Smooth muscle cell (in vitro differentiated cells): ENCODE data around the gene BCL7A. TPM values are rescaled to one million over a fixed set of nuclear protein-coding genes. Genes with fewer than 3 reads are reported as not detected.

Source experiments
- DNase-seq: peaks from one replicate; lab custom pipeline; 2025; ENCODE audit not compliant: unreplicated experiment; lab: John Stamatoyannopoulos, UW
- H2AFZ ChIP-seq: fragments of 200-600 bp; sonication (generic); 2 replicates; pipeline ENCODE4 v1.6.0; 2016; ENCODE audit warnings: antibody characterized with exemption, low read depth, mild to moderate bottlenecking
- H3F3A ChIP-seq: fragments of 200-600 bp; sonication (generic); 2 replicates; pipeline ENCODE4 v1.6.0; 2017; ENCODE audit warnings: antibody characterized with exemption, low read depth
- H3K27ac ChIP-seq: fragments of 200-600 bp; sonication (generic); 2 replicates; pipeline ENCODE4 v1.5.1; 2016; ENCODE audit warnings: low read depth, mild to moderate bottlenecking
- H3K27me3 ChIP-seq: fragments of 200-600 bp; sonication (generic); 2 replicates; pipeline ENCODE4 v1.6.1; 2016; ENCODE audit warnings: low read depth, mild to moderate bottlenecking
- H3K36me3 ChIP-seq: fragments of 200-600 bp; sonication (generic); 2 replicates; pipeline ENCODE4 v1.5.1; 2016; ENCODE audit warnings: low read depth
- H3K4me1 ChIP-seq: fragments of 200-600 bp; sonication (generic); 2 replicates; pipeline ENCODE4 v1.5.1; 2016; ENCODE audit warnings: low read depth
- H3K4me2 ChIP-seq: fragments of 200-600 bp; sonication (generic); 2 replicates; pipeline ENCODE4 v1.6.0; 2016; ENCODE audit warnings: mild to moderate bottlenecking
- H3K4me3 ChIP-seq: fragments of 200-600 bp; sonication (generic); 2 replicates; pipeline ENCODE4 v1.5.1; 2016; ENCODE audit warnings: mild to moderate bottlenecking
- H3K79me2 ChIP-seq: fragments of 200-600 bp; sonication (generic); 2 replicates; pipeline ENCODE4 v1.6.0; 2016; ENCODE audit warnings: low read depth, mild to moderate bottlenecking
- H3K9ac ChIP-seq: fragments of 200-600 bp; sonication (generic); 2 replicates; pipeline ENCODE4 v1.6.0; 2016; ENCODE audit warnings: low read depth
- H3K9me3 ChIP-seq: fragments of 200-600 bp; sonication (generic); replicated peaks from 2 replicates; pipeline ENCODE4 v1.5.1; 2016; ENCODE audit warnings: low read depth
- H4K20me1 ChIP-seq: fragments of 200-600 bp; sonication (generic); 2 replicates; pipeline ENCODE4 v1.6.0; 2016; ENCODE audit warnings: low read depth
- WGBS: methylation state at CpG from one replicate; pipeline ENCODE4 v1.1.7; 2016; ENCODE audit warnings: low lambda C conversion rate; 5-methylcytosine and 5-hydroxymethylcytosine counted together
- polyA plus RNA-seq: library from polyadenylated mRNA; unstranded; fragments of >200 nt; fragmentation: Nextera tagmentation; extraction: Ambion mirVana; gene quantifications from 2 replicates; pipeline ENCODE4 v1.2.1, GENCODE V29; 2016
- total RNA-seq: library from RNA; depleted of rRNA; stranded (reverse); fragments of >200 nt; gene quantifications from 2 replicates; pipeline ENCODE4 v1.2.3, GENCODE V29; 2014
- TF ChIP-seq, protein P1 (sequence below): fragments of 200-600 bp; sonication (generic); IDR thresholded peaks from 2 replicates; pipeline ENCODE4 v1.5.1; 2017; ENCODE audit warnings: borderline replicate concordance, mild to moderate bottlenecking, antibody characterized with exemption; ENCODE audit not compliant: insufficient read depth, poor library complexity, severe bottlenecking

BCL7A gene
- total and polyA plus RNA-seq, 2 experiments from 2014 or later = 2.7 to 3.0 TPM

DNA sequence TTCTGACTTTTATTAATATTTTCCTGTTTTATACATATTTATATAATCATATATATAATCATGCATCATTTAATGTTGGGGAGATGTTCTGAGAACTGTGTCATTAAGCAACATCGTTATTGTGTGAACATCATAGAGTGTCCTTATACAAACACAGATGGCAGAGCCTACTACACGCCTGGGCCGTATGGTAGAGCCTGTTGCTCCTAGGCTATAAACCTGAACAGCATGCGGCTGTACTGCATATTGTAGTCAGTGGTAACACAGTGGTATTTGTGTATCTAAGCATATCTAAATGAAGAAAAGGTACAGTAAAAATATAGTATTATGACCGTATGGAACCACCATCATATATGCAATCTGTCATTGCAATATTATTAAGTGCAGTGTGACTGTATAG is 44.7 kb upstream of the BCL7A start:
- no peaks in the 10 kb centered on the region for H3K4me1 ChIP-seq
- 100% methylated on average over 5 of the region's 5 CpGs for WGBS
- TF ChIP-seq, protein P1, sequence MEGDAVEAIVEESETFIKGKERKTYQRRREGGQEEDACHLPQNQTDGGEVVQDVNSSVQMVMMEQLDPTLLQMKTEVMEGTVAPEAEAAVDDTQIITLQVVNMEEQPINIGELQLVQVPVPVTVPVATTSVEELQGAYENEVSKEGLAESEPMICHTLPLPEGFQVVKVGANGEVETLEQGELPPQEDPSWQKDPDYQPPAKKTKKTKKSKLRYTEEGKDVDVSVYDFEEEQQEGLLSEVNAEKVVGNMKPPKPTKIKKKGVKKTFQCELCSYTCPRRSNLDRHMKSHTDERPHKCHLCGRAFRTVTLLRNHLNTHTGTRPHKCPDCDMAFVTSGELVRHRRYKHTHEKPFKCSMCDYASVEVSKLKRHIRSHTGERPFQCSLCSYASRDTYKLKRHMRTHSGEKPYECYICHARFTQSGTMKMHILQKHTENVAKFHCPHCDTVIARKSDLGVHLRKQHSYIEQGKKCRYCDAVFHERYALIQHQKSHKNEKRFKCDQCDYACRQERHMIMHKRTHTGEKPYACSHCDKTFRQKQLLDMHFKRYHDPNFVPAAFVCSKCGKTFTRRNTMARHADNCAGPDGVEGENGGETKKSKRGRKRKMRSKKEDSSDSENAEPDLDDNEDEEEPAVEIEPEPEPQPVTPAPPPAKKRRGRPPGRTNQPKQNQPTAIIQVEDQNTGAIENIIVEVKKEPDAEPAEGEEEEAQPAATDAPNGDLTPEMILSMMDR = no peak
- H3K79me2 ChIP-seq = no peaks in the 10 kb centered on the region
- no peak overlapping the region for H3K4me2 ChIP-seq
- H3F3A ChIP-seq = no peaks in the 10 kb centered on the region
- no peaks in the 10 kb centered on the region for H3K27me3 ChIP-seq
- DNase-seq = no peak
- H3K9ac ChIP-seq = no peak overlapping the region
- H2AFZ ChIP-seq = no peak overlapping the region
- H4K20me1 ChIP-seq = no peaks in the 10 kb centered on the region
- H3K27ac ChIP-seq = no peak overlapping the region
- H3K9me3 ChIP-seq = no peaks in the 10 kb centered on the region
- no peak overlapping the region for H3K4me3 ChIP-seq
- no peaks in the 10 kb centered on the region for H3K36me3 ChIP-seq

DNA sequence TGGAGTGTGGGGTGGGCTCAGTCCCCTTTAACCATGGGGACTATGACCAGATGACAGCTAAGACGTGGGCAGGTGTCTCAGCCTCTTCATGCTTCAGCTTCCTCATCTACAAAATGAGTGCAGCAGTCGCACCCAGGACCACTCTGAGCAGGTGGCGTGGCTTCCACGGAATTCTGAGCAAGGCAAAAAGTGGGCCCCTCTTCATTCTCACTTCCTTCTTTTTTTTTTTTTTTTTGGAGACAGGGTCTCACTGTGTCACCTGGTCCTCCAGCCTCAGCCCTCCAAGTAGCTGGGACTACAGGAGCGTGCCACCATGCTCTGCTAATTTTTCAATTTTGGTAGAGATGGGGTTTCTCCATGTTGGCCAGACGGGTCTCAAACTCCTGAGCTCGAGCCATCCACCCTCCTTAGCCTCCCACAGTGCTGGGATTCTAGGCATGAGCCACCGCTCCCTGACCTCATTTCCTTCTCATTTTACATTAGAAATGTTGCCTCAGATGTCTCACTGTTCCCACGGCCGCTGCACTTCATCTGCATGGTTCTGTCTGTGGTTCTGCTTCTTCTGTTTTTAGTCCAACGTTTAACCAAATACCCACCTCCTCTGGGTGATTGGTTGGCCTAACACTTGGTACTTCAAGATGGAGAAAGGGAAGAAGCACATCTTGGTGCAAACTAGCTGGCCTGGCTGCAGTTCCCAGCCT is 41.3 kb upstream of the BCL7A start:
- H3K27me3 ChIP-seq = no peaks in the 10 kb centered on the region
- no peak for DNase-seq
- H3K9me3 ChIP-seq = no peaks in the 10 kb centered on the region
- no peaks in the 10 kb centered on the region for H3K79me2 ChIP-seq
- H2AFZ ChIP-seq = no peak overlapping the region
- H3K4me1 ChIP-seq = no peaks in the 10 kb centered on the region
- no peaks in the 10 kb centered on the region for H3F3A ChIP-seq
- H3K4me3 ChIP-seq = no peak overlapping the region
- H3K9ac ChIP-seq = no peak overlapping the region
- TF ChIP-seq, protein P1 = no peak
- H3K27ac ChIP-seq = no peak overlapping the region
- WGBS = 84% methylated on average over 11 of the region's 11 CpGs
- no peak overlapping the region for H3K4me2 ChIP-seq
- H4K20me1 ChIP-seq = no peaks in the 10 kb centered on the region
- no peaks in the 10 kb centered on the region for H3K36me3 ChIP-seq

DNA sequence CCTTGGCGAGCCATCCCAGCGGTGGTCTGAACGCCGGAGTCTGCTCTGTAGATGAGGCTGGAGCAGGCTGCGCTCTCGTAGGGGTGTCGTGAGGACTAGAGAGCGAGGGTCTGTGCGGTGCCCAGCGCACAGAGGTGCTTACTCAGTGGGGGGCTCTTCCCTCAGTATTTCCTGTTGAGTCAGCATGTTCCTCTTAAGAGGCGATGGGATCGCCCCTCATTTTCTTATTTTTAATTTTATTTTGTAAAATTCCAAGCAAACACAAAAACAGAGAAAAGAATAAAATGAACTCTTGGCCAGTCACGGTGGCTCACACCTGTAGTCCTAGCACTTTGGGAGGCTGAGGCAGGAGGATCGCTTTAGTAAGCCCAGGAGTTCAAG is 40.8 kb upstream of the BCL7A start:
- TF ChIP-seq, protein P1 = no peak

DNA sequence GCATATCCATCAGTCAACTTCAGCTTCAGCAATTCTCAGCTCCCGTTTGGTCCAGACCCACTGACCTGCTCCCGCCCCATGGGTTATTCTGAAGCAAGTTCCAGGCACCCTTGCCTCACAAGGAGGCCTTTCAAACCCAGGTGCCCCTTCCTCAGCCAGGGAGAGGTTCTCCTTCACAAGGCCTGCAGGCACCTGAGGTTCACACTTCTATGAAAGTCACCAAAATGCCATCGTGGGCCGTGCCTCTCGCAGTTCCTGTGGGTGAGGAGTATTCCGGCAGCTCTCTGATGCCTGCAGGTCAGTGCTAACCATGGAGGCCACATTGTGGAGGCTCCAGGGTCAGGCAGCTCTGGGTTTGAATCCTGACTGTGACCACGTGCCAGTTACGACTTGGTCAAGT is 40.2 kb upstream of the BCL7A start:
- no peak overlapping the region for H3K9ac ChIP-seq
- no peaks in the 10 kb centered on the region for H3K79me2 ChIP-seq
- no peak for DNase-seq
- no peaks in the 10 kb centered on the region for H3K27me3 ChIP-seq
- H3K4me1 ChIP-seq = no peaks in the 10 kb centered on the region
- H3K4me3 ChIP-seq = no peak overlapping the region
- H3K4me2 ChIP-seq = no peak overlapping the region
- TF ChIP-seq, protein P1 = no peak
- H4K20me1 ChIP-seq = no peaks in the 10 kb centered on the region
- H3K27ac ChIP-seq = no peak overlapping the region
- no peaks in the 10 kb centered on the region for H3K9me3 ChIP-seq
- no peaks in the 10 kb centered on the region for H3K36me3 ChIP-seq
- H2AFZ ChIP-seq = no peak overlapping the region
- 94% methylated on average over 8 of the region's 8 CpGs for WGBS
- no peaks in the 10 kb centered on the region for H3F3A ChIP-seq

More for the DNA sequence above, 40.8 kb upstream of the BCL7A start:
- Histone ChIP-seq H3K27me3 (no peaks in the 10 kb centered on the region), H3K27ac (no peak overlapping the region), H3K9ac (no peak overlapping the region), H3K9me3 (no peaks in the 10 kb centered on the region), H3K79me2 (no peaks in the 10 kb centered on the region), H4K20me1 (no peaks in the 10 kb centered on the region), H3K4me3 (no peak overlapping the region), H3F3A (no peaks in the 10 kb centered on the region), H3K36me3 (no peaks in the 10 kb centered on the region), H3K4me2 (no peak overlapping the region), H3K4me1 (no peaks in the 10 kb centered on the region), H2AFZ (no peak overlapping the region)
- 95% methylated on average over 14 of the region's 14 CpGs for WGBS
- no peak for DNase-seq
